ENCODE results near the gene ATXN7L3B. TPM values are rescaled to one million over a fixed set of nuclear protein-coding genes. Genes with fewer than 3 reads are reported as not detected.

ATXN7L3B gene
- total and polyA plus RNA-seq, 9 of the 15 experiments (the other 6 are each of a cell fraction or from before 2014, with no cell fraction given) = 10.3 to 40.5 (median 31.0) TPM

- ATAC-seq (no peak), DNase-seq (ENCODE audit: extremely low read depth in 1 of 4, low spot score in 3 of 4) (no peak), FAIRE-seq (no peak)
- TF ChIP-seq SRSF1 (IDR thresholded peaks at IDR 0.05; ENCODE audit: low read depth, low read length) = no peak
- no peak for TF ChIP-seq CREBBP (IDR thresholded peaks at IDR 0.05; ENCODE audit: low read depth, low read length)
- TF ChIP-seq PRMT5 (CRISPR knock-in tag; IDR thresholded peaks at IDR 0.05) = no peak
- TF ChIP-seq HMBOX1 (IDR thresholded peaks at IDR 0.05) = no peak
- no peak for TF ChIP-seq ARID4B (CRISPR knock-in tag; IDR thresholded peaks at IDR 0.05)
- Histone ChIP-seq H4K20me1 (replicated peaks; ENCODE audit: control insufficient read depth, insufficient read depth, low read length) (no peaks in the 10 kb centered on the region), H3K9ac (ENCODE audit: insufficient read depth in 1 of 2, low read depth in 2 of 2, low read length in 2 of 2) (no peak overlapping the region), H3K27me3 (ENCODE audit: control insufficient read depth in 2 of 2, insufficient read depth in 2 of 2, low read length in 2 of 2) (no peaks in the 10 kb centered on the region), H3K36me3 (ENCODE audit: control insufficient read depth, insufficient read depth, low read length) (no peaks in the 10 kb centered on the region), H3K4me2 (ENCODE audit: insufficient read depth, low read length) (no peak overlapping the region), H3K9me1 (ENCODE audit: control insufficient read depth, insufficient read depth, low read length) (no peaks in the 10 kb centered on the region), H3K4me1 (replicated peaks in 1 of 2; ENCODE audit: control insufficient read depth in 2 of 2, insufficient read depth in 2 of 2, low read length in 2 of 2) (no peaks in the 10 kb centered on the region; a peak in 2 of 5 replicates), H3K79me2 (ENCODE audit: control insufficient read depth, insufficient read depth, low read length) (no peaks in the 10 kb centered on the region), H3K9me3 (replicated peaks; ENCODE audit: control insufficient read depth, insufficient read depth, low read depth, low read length) (no peaks in the 10 kb centered on the region), H2AFZ (ENCODE audit: low read depth, low read length) (no peak overlapping the region), H3K27ac (ENCODE audit: extremely low read depth, low read depth, low read length) (no peak overlapping the region), H3K4me3 (no peak overlapping the region)
- 19% methylated on average over 1 of the region's 1 CpG for WGBS (ENCODE audit: insufficient coverage, low coverage, missing lambda C conversion rate)
- CTCF ChIA-PET (ENCODE audit: low intra/inter-chr PET ratio) = no interaction called here
- in situ Hi-C loops (cut with MboI) = no loop called here
- intact Hi-C loops (cut with micrococcal nuclease) = no loop called here
- no TSS peak for BruUV-seq (replicated peaks)
- POLR2A ChIA-PET = no interaction called here
Measured at GRCh38 chr12:74488134-74488533, 49.5 kb upstream of the ATXN7L3B start.
